H1 (cell line): ENCODE data around the gene APH1A. TPM values are rescaled to one million over a fixed set of nuclear protein-coding genes. Genes with fewer than 3 reads are reported as not detected.

Source experiments
- CREB1 ChIP-seq: IDR thresholded peaks from 2 replicates; pipeline ENCODE4 v1.6.1; 2012; ENCODE audit warnings: inconsistent platforms
- KDM1A ChIP-seq: fragments of 200-600, 300-600 bp; sonication (generic); IDR thresholded peaks from 2 replicates; pipeline ENCODE4 v1.7.1; 2016; ENCODE audit warnings: mild to moderate bottlenecking, low read length, borderline replicate concordance
- MAFK ChIP-seq: IDR thresholded peaks from 2 replicates; pipeline ENCODE4 v1.6.1; 2012; ENCODE audit warnings: low read depth, mild to moderate bottlenecking, improper control_type of control experiment, low read length
- polyA plus RNA-seq, 7 experiments: library from polyadenylated mRNA; depleted of rRNA in 3 of 7; stranded (reverse) in 5 of 7; unstranded in 2 of 7; fragments of >200 nt in 5 of 7; fragments of 200-250 nt in 2 of 7; gene quantifications; 1 replicate in 5 of 7; 2 replicates in 1 of 7; 4 replicates in 1 of 7; pipeline versions ENCODE4 v1.2.1 to v1.2.3, GENCODE V29; 2011 to 2013; ENCODE audit warnings: missing spikeins in 2 of 7, mixed read lengths in 2 of 7
- total RNA-seq: library from RNA; stranded (reverse); fragmentation: NEBNext Ultra II Directional; extraction: Animal tissue kit (Norgen Biotek cat#: 25700); gene quantifications from 2 replicates; pipeline ENCODE4 v1.2.1, GENCODE V29; 2021

APH1A gene
- total and polyA plus RNA-seq, 2 of the 8 experiments (the other 6 are each of a cell fraction or from before 2014, with no cell fraction given), result 111 to 183 TPM

- no peak for TF ChIP-seq KDM1A
- TF ChIP-seq CREB1, result no peak
- no peak for TF ChIP-seq MAFK
- TF ChIP-seq, all 59 proteins: peak for 0
These were observed 42.3 kb downstream of the APH1A start (continued) for GRCh38 chr1:150226486-150226885.
